Activated CD4-positive, alpha-beta T cell treated with anti-CD3 and anti-CD28 coated beads, Interleukin-2, amount 50 U/mL, for 48 hours (primary cell): ENCODE measurements around the gene ACTR1A.
"Not testable (repeated sequence)": the region's sequence is repeated elsewhere in the genome, so short reads cannot be mapped to it uniquely, and the experiment has no call there.

Experiments used
- DNase-seq, 2 experiments: peaks; one replicate each; pipeline ENCODE4 v3.0.0-alpha.2; 2020

Gene ACTR1A

GRCh38 chr10:102502337-102503151, at the start of gene ACTR1A:
Gene ACTR1A (minus strand): TSS chr10:102502712. CDS start chr10:102502647, 65 bp downstream.
- peak; percentile 93 to 94 for DNase-seq

DNA sequence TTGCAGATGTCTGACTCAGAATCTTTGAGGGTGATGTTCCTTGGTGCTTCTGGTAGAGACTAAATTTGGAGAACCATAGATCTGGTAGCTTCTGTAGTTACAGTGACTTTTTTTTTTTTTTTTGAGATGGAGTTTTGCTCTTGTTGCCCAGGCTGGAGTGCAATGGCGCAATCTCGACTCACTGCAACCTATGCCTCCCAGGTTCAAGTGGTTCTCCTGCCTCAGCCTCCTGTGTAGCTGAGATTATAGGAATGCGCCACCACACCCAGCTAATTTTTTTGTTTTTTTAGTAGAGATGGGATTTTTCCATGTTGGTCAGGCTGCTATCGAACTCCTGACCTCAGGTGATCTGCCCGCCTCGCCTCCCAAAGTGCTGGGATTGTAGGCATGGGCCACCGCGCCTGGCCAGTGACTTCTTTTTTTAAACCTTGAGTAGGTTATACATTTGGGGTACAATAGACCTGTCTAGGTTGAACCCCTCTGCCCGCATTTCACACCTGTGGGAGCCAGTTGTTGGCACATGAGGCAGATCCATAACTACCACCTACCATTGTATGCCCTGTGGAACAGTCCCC, 48.2 kb upstream of the ACTR1A start:
- no peak for DNase-seq

DNA sequence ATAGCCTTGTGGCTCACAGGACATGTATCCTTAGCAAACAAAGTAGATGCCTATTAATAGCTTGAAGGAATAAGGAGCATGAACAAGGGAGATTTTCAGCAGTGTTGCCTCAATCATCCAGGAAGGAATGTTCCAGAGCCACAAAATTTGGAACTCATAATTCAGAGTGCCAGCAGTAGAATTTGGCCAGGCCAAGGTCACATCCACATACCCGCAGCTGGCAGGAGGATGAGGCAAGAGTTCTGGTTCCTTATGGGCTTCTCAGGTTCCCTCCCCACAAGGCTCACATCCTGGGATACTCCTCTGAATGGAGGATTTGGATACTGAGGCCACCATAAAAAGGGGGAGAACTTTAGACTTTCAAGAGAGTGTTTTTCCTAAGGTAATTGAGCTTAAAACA, 47.0 kb upstream of the ACTR1A start:
- DNase-seq: no peak

GRCh38 chr10:102546606-102547320, 44.3 kb upstream of the ACTR1A start:
- DNase-seq: no peak

DNA sequence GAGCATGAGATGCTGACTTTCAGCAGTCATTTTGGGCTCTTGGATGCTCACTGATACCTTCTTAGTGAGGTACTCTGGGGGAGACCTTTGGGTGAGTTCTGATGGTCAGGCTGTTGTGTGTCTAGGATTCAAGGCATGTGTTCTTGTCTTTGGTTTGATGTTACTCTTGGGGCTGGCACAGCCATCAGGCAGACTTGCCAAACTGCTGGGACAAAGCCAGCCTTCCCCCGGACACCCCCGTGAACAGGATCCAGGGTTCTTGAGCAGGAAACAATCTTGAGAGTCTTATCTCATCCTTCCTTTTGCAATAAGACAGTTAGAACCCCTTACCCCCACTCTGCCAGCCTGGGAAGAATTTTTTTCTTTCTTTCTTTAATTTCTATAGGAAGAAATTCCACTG, 43.5 kb upstream of the ACTR1A start:
- no peak for DNase-seq

- DNase-seq: no peak
Measured at GRCh38 chr10:102545265-102545871, 42.9 kb upstream of the ACTR1A start.

GRCh38 chr10:102542800-102543418, 40.4 kb upstream of the ACTR1A start:
- DNase-seq: no peak

DNA sequence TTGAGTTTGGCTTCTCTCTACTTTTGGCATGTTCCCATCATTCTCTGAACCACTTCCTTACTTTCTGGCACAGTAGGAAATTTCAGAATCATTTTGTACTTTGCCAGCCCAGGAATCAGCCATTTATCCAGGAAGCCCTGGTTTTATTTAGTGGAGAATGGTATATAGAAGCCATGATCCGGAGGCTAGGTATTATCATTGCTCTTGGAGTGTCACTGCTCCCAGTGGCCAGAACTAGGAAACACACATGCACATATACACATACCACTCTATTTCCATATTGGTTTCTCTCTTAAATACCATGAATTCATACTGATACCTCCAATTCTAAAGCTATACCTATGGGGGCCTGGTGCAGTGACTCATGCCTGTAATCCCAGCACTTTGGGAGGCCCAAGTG, 37.5 kb upstream of the ACTR1A start:
- DNase-seq: peak; percentile 3 to 7

DNA sequence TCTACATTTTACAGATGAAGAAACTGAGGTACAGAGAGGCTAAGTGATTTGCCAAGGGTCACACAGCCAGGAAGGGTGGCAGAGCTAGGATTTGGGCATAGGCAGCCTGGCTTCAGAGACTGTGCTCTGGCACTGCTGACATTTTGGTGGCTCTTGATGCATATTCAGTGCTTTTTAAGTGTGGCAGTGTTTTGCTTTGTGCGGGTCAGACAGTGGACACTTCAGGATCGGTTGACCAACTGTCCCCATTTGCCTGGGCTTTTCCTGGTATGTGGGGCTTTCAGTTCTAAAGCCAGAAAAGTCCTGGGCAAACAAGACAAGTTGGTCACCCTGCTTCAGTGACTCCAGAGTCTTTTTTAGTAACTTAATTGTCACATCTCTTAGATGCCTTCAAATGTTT, 36.3 kb upstream of the ACTR1A start:
- no peak for DNase-seq

GRCh38 chr10:102537948-102538347, 35.4 kb upstream of the ACTR1A start:
- no peak for DNase-seq

- no peak for DNase-seq
Measured at GRCh38 chr10:102537367-102537766, 34.9 kb upstream of the ACTR1A start.

- no peak for DNase-seq
Measured at GRCh38 chr10:102535481-102536147, 33.1 kb upstream of the ACTR1A start.

GRCh38 chr10:102534966-102535365, 32.5 kb upstream of the ACTR1A start:
- DNase-seq: not testable (repeated sequence)

GRCh38 chr10:102534333-102534732, 31.8 kb upstream of the ACTR1A start:
- DNase-seq: no peak

GRCh38 chr10:102527546-102527945, 25.0 kb upstream of the ACTR1A start:
- DNase-seq: no peak

GRCh38 chr10:102524746-102525145, 22.2 kb upstream of the ACTR1A start:
- no peak for DNase-seq

DNA sequence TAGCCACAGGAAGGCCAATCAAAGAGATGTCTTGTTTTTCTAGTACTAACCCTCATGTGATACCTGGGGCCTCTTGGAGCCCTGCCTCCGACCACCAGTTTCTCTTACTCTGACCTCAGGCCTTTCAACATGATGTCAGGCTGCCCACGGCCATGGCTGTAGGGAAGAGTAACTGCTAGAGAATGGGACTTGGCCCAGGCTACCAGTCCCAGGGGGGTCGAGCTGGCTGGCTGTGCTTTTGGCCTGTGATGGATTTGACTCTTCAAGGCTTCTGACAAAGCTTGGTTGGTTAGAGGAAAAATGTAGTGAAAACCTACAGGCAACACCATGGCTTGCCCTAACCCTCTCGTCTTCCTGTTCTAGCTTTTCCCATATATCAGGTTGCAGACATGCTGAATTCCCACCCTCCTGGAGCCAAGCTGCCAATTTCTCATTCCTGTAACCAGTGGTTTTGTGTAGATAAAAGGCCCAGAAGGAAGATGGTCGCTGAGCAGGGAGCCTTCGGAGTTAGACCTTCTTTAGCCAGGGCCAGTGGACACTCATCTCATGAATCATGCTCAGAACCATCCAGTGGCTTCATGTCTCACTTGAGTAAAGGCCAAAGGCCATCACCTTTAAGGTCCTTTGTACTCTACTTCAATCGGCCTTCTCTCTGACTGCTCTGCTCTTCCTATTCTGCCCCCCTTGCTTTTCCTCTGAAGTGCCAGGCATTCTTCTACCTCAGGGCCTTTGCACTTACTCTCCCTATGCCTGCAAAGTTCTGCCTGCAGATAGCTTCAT, 20.9 kb upstream of the ACTR1A start:
- peak in 1 of 2 experiments; percentile 21 for DNase-seq

DNA sequence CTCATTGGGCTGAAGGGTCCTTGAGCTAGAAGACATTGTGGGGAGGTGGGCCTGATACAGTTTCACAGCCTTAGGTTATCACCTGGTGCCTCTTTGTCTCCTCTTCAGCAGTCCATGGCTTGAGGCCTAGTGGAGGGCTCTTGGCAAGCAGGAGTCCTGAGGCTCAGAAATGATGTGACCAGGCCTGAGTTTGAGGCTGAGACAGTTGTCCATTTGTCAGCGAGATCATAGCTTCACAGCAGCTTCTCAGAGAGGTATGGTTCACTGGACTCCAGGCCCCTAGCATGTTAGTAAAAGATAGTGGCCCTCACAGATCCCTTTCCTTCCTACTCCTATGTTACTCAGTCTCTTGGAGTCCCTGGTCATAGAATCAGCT, 20.4 kb upstream of the ACTR1A start:
- DNase-seq: no peak

DNA sequence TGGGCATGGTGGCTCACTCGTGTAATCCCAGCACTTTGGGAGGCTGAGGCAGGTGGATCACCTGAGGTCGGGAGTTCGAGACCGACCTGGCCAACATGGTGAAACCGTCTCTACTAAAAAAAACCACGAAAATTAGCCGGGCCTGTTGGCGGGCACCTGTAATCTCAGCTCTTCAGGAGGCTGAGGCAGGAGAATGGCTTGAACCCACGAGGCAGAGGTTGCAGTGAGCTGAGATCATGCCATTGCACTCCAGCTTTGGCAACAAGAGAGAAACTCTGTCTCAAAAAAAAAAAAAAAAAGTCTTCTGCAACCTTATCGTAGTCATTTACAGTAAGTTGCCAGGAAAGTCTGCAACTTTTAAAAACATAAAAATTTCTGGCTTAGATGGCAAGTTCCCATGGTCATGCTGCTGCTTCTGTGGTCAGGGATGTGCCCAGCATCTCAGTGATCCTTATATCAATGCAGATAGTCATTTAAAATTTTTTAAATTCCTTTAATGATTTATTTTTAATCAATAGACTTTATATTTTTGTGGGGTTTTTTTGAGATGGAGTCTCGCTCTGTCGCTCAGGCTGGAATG, 16.8 kb upstream of the ACTR1A start:
- DNase-seq: no peak

DNA sequence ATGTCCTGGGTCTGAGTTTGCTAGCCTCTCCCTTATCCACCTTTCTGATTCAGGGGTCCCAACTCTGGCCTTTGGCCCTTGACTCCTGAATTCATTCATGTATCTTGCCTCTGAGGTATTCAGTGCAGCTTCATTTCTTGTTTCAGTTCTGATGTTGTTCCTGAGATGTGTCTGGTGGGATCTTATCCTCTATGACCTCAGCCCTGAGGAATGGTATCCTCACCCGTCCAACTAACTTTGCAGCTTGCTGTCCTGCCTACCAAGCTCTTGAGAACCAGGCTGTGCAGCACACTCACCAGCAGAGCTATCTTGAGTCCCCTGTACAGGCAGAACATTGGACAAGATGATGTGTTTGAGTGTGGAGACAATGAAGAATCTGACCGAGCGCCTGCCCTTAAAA, 15.0 kb upstream of the ACTR1A start:
- DNase-seq: no peak

DNA sequence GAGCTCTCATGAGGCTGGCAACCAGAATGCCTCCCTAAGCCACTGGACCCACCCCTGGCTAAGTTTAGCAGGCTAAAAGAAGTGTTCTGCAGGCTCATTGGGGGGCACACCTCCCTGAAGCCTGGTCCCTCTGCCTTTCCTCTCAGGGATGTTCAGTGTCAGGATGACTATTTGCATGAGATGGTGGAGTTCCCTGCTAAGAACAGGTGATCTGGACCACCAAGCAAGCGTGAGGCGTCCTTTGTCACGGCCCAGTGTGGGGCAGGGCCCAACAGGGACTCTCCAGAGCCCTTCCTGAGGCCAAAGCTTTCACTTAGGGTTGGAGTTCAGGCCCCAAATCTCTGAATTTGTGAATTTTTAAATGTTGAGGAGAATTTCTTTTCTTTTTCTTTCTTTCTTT, 13.2 kb upstream of the ACTR1A start:
- no peak for DNase-seq
